NCI-H1105 (cell line): ENCODE data around the gene STOX2.

ENCODE experiments used
- DNase-seq: peaks from one replicate; lab custom pipeline; 2025; lab: John Stamatoyannopoulos, UW

STOX2 gene

GRCh38 chr4:183888564-183888963, 16.5 kb upstream of the STOX2 start:
- no peak for DNase-seq

GRCh38 chr4:183889190-183889589, 15.9 kb upstream of the STOX2 start:
- DNase-seq: no peak

- DNase-seq: no peak
These were observed 7.9 kb upstream of the STOX2 start for GRCh38 chr4:183897193-183897592.

- no peak for DNase-seq
These were observed 6.7 kb upstream of the STOX2 start for GRCh38 chr4:183898456-183898855.

GRCh38 chr4:183903021-183903760, 1.9 kb upstream of the STOX2 start:
- no peak for DNase-seq

GRCh38 chr4:183905593-183906488, 734 bp downstream of the STOX2 start:
- DNase-seq: no peak

GRCh38 chr4:183906489-183906738, 1.3 kb downstream of the STOX2 start:
- no peak for DNase-seq

GRCh38 chr4:183906739-183907651, 1.9 kb downstream of the STOX2 start:
- no peak for DNase-seq

- DNase-seq: no peak
These were observed 3.0 kb downstream of the STOX2 start for GRCh38 chr4:183907871-183908683.

GRCh38 chr4:183909187-183909586, 4.1 kb downstream of the STOX2 start:
- no peak for DNase-seq

GRCh38 chr4:183909801-183910200, 4.7 kb downstream of the STOX2 start:
- DNase-seq: no peak

- no peak for DNase-seq
These were observed 7.5 kb downstream of the STOX2 start for GRCh38 chr4:183912585-183912984.

- DNase-seq: no peak
These were observed 10.9 kb downstream of the STOX2 start for GRCh38 chr4:183915976-183916375.

GRCh38 chr4:183918696-183919095, 13.6 kb downstream of the STOX2 start:
- no peak for DNase-seq

GRCh38 chr4:183919141-183919540, 14.0 kb downstream of the STOX2 start:
- DNase-seq: no peak

GRCh38 chr4:183920512-183920911, 15.4 kb downstream of the STOX2 start:
- no peak for DNase-seq

GRCh38 chr4:183921335-183921734, 16.2 kb downstream of the STOX2 start:
- DNase-seq: no peak

GRCh38 chr4:183924362-183925044, 19.4 kb downstream of the STOX2 start:
- no peak for DNase-seq

GRCh38 chr4:183926950-183927349, 21.8 kb downstream of the STOX2 start:
- no peak for DNase-seq

GRCh38 chr4:183932576-183932975, 27.5 kb downstream of the STOX2 start:
- no peak for DNase-seq

- DNase-seq: no peak
These were observed 29.7 kb downstream of the STOX2 start for GRCh38 chr4:183934761-183935160.
